ENCODE data around the gene OR4C46. TPM values are rescaled to one million over a fixed set of nuclear protein-coding genes. Genes with fewer than 3 reads are reported as not detected.
"Not testable (repeated sequence)": the region's sequence is repeated elsewhere in the genome, so short reads cannot be mapped to it uniquely, and the experiment has no call there.

The OR4C46 gene
- total RNA-seq (ENCODE audit: low replicate concordance): not detected in 2 replicates

DNA sequence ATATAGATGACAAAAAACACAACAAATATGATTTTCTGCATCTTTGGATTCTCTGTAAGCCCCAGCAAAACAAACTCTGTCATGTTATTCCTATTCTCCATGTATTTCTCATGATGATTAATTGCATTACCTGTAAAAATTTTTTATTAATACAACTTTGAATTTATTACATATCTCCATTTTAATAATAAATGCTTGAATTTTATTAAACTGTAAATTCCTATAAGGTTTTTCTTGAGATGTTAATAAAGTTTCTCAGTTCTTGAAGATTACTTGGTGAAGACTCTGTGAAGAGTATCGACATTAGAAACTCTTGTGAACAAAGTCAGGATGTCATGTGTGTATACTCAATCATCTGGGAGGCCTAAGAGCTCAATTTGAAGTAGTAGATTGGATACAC is at the start of gene OR4C46:
OR4C46 (minus strand) TSS at position 101 of the 400 bp plus-strand sequence; CDS start at position 101, 0 bp downstream.
- TF ChIP-seq, protein P1, sequence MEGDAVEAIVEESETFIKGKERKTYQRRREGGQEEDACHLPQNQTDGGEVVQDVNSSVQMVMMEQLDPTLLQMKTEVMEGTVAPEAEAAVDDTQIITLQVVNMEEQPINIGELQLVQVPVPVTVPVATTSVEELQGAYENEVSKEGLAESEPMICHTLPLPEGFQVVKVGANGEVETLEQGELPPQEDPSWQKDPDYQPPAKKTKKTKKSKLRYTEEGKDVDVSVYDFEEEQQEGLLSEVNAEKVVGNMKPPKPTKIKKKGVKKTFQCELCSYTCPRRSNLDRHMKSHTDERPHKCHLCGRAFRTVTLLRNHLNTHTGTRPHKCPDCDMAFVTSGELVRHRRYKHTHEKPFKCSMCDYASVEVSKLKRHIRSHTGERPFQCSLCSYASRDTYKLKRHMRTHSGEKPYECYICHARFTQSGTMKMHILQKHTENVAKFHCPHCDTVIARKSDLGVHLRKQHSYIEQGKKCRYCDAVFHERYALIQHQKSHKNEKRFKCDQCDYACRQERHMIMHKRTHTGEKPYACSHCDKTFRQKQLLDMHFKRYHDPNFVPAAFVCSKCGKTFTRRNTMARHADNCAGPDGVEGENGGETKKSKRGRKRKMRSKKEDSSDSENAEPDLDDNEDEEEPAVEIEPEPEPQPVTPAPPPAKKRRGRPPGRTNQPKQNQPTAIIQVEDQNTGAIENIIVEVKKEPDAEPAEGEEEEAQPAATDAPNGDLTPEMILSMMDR (IDR thresholded peaks at IDR 0.05; ENCODE audit: insufficient read depth, low read length): no peak
- DNase-seq (ENCODE audit: low read depth): no peak
- H3K4me3 ChIP-seq (ENCODE audit: low read depth, low read length): no peak within 1 kb of the TSS

DNA sequence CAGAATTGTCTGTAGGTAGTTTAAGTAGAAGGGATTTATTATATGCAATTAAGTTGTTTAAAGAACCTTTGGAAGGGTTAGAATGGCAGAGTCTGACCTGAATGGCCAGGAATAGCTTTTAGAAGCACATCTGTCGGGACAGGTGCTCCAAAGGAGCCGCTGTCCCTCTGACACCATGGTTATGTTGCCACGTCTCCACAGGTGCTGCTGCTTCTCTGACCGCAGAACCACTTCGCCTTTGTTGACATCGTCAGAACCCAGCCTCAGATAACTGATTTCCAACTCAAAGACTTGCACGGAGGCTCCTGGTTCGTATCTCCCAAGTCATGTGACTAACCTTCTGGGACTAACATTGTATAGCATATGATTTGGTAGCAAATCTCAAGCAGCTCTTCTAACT is 41.8 kb upstream of the OR4C46 start:
- not testable (repeated sequence) for H3K4me3 ChIP-seq (ENCODE audit: low read depth, low read length); DNase-seq (ENCODE audit: low read depth)

DNA sequence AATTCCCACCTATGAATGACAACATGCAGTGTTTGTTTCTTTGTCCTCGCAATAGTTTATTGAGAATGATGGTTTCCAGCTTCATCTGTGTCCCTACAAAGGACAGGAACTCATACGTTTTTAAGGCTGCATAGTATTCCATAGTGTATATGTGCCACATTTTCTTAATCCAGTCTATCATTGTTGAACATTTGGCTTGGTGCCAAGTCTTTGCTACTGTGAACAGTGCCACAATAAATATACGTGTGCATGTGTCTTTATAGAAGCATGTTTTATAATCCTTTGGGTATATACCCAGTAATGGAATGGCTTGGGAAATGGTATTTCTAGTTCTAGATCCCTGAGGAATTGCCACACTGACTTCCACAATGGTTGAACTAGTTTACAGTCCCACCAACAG is 42.4 kb downstream of the OR4C46 start:
- DNase-seq (ENCODE audit: low read depth); H3K4me3 ChIP-seq (ENCODE audit: low read depth, low read length): not testable (repeated sequence)

DNA sequence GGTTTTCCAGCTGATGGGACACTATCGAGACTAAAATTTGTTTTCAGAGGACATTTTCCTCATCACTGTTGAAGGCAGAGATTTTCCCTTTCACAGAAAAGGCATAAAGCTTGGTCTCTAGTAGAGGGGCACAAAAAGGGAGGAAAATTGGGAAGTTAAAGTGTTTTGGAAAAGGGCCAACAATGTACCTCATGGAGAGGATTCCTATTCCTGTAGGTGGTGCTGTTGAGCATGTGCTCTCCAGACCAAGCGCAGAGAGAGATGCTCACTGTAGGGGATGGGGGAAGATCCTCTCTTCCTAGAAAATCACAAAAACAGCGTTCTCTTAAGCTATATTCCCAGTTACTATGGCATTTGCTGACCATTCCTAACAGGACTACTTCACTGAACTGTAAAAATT is 44.9 kb downstream of the OR4C46 start:
- no peak for DNase-seq (ENCODE audit: low read depth)
- TF ChIP-seq, protein P1 (IDR thresholded peaks at IDR 0.05; ENCODE audit: insufficient read depth, low read length): no peak

DNA sequence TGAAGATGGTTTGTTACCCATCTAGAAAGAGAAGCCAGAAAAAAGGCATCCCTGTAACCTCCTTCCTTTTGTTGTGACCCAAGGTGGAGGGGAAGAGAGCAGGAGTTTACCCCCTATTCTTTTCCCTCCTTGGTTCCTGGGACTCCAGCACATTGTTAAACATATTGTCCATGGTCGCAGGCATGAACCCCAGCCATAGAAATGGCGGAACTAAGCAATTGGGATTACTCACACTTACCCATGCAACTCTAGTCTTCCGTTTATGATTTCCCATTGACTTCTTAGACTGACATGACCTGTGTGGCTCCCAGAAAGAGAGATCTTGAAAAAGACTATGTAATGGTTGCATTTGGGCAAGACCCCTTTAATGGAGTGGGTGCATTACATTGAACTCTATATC is 45.4 kb downstream of the OR4C46 start:
- TF ChIP-seq, protein P1 (IDR thresholded peaks at IDR 0.05; ENCODE audit: insufficient read depth, low read length): no peak
- no peak overlapping the region for H3K4me3 ChIP-seq (ENCODE audit: low read depth, low read length)
- DNase-seq (ENCODE audit: low read depth): no peak

More for the DNA sequence above, 44.9 kb downstream of the OR4C46 start:
- H3K4me3 ChIP-seq (ENCODE audit: low read depth, low read length): no peak overlapping the region

Other genes with a start within 250 kb of the OR4C46 start
- not detected in 2 replicates for gene OR4A5, start 102.8 kb upstream of the OR4C46 start, total RNA-seq (ENCODE audit: low replicate concordance)